ENCODE data around the gene TTLL10.
A peak's percentile ranks its signal among the peaks of the same experiment; 100 is the strongest.
"Not testable (repeated sequence)": the region's sequence is repeated elsewhere in the genome, so short reads cannot be mapped to it uniquely, and the experiment has no call there.

Gene TTLL10

GRCh38 chr1:1183833-1184775 lies 10.4 kb downstream of the TTLL10 start:
- DNase-seq: no peak

DNA sequence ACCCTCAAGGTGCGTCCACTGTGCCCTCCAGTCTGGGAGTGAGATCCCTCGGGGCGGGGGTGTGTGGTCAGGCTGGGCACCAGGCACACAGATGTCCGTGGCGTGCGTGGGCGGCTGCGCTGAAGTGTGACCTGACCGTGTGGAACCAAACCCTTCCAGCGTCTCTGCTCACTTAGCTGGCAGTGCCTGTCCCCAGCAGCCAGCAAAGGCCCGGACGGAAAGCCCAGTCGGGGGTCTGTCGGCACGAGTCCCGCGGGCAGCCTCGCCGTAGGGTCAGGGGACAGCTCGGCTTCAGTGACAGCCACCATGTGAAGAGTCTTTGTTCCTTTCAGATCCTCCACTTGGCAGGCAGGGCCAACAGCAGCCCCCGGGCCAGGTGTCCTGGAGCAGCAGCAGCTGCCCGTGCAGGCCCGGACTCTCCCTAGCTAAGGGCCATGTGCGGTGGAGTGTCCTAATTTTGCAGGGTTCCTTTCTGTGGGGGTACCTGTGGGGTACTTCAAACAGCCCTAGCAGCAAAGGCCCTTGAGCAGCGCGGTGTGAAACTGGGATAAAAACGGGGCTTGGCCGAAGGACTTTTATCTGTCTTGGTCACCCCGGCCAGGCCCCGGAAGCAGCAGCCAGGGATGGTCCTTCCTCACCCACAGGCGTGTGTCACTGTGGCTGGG lies 11.6 kb downstream of the TTLL10 start:
- DNase-seq: peak in 33 of 58 donors; percentile 5 to 74 (median 41)

- no peak for DNase-seq
Observed at GRCh38 chr1:1187938-1188337, 14.3 kb downstream of the TTLL10 start.

DNA sequence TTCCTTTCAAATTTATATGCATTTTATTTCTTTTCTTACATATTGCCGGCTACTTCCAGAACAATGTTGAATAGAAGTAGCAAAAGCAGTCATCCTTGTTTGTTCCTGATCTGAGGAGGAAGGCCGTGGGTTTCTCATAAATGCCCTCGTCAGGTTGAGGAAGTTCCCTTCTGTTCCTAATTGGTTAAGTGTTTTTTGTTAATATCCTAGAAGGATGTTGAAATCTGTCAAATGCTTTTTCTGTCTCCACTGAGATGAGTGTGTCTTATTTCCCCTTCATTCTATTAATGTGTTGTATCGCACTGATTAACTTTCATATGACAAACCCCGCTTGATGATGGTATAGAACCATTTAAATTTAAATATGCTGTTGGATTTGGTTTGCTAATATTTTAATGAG lies 15.4 kb downstream of the TTLL10 start:
- no peak for DNase-seq

GRCh38 chr1:1191734-1192133 lies 18.1 kb downstream of the TTLL10 start:
- DNase-seq: no peak

DNA sequence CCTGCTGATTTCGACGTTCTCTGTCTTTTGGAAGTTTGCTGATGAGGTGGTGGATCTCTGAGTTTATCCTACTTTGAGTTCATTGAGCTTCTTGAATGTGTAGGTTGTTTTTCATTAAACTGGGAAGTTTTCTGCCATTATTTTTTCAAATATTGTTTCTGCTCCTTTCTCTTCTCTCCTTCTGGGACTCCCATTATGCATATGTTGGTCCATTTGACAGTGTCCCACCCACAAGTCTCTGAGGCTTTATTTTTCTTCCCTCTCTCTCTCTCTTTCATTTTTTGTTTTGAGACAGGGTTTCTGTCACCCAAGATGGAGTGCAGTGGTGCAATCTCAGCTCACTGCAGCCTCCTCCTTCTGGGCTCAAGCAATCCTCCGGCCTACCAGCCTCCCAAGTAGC lies 21.0 kb downstream of the TTLL10 start:
- no peak for DNase-seq

GRCh38 chr1:1195726-1196125 lies 22.0 kb downstream of the TTLL10 start:
- DNase-seq: not testable (repeated sequence)

GRCh38 chr1:1196431-1197187 lies 22.9 kb downstream of the TTLL10 start:
- DNase-seq: no peak

DNA sequence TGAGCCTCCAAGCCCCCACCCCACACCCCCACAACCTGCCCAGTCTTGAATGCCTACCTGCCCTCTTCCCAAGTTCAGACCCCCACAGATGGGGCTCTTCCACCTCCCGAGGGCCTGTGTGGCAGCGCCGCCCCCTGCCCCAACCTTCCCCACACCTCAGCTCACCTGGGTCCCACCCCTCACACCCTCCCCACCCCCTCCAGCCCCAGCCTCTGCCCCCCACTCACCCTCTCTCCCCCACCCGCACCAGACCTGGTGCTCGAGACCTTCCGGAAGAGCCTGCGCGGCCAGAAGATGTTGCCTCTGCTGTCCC lies 23.5 kb downstream of the TTLL10 start:
- no peak for DNase-seq

DNA sequence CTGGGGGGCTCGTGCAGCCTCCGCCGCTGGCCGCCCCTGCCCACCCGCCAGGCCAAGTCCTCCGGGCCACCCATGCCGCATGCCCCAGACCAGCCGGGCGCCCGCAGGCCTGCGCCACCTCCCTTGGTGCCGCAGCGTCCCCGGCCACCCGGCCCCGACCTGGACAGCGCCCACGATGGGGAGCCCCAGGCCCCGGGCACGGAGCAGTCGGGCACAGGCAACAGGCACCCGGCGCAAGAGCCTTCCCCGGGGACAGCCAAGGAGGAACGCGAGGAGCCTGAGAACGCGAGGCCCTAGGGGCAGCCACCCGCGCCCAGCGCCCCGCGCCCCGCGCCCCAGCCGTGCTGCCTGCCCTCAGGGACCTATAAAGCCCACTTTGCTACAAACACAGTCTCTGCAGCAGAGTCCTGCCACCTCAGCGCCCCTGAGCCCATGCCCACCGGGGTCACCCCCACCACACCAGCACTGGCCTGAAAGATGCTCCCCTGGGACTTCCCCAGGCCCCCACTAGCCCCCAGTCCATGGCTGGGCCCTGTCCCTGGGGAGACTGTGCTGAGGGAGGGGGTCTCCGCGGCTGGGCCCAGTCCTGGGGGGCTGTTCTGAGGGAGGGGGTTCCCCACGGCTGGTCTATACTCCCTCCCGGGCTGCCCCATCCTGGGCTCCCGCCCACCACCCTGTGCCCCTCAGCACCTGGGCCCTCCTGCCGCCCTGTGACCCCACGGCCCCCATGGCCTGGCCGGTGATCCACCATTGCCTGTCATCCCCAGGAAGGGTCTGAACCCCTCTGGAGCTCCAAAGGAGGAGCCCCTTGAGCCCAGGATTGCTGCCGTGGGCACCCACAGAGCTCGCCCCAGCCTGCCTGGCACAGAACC lies 24.1 kb downstream of the TTLL10 start:
- no peak for DNase-seq

DNA sequence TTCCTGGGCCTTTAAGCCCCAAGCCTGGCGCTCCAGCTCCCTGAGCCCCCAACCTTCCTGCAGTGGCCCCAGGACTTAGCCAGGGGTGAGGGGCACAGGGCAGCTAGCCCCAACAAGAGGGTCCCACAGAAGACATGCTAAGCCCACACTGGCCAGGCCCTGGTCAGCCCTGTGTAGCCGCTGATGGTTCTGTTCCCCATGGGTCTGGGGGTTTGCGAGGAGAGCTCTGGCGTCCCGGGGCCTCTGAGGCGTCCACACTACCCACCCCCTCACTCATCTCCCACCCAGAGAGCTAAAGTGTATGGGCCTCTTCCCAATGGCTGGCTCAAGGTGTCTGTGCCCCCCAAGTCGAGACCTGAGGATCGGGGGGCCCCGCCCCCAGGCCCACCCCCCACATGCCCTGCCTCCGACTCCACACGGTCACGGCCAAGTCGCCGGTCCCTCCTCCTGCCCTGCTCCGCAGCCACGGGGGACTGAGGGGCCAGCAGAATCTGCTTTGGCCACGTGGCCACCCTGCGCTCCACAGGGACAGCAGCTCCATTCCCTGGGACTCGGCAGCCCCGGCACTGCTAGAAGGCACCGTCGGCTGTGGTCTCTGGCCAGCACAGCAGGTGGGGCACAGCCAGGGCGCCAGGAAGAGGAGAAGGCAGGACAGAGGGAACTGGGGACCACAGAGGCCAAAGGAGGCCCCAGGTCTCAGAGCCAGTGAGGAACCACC lies 24.9 kb downstream of the TTLL10 start:
- no peak for DNase-seq

DNA sequence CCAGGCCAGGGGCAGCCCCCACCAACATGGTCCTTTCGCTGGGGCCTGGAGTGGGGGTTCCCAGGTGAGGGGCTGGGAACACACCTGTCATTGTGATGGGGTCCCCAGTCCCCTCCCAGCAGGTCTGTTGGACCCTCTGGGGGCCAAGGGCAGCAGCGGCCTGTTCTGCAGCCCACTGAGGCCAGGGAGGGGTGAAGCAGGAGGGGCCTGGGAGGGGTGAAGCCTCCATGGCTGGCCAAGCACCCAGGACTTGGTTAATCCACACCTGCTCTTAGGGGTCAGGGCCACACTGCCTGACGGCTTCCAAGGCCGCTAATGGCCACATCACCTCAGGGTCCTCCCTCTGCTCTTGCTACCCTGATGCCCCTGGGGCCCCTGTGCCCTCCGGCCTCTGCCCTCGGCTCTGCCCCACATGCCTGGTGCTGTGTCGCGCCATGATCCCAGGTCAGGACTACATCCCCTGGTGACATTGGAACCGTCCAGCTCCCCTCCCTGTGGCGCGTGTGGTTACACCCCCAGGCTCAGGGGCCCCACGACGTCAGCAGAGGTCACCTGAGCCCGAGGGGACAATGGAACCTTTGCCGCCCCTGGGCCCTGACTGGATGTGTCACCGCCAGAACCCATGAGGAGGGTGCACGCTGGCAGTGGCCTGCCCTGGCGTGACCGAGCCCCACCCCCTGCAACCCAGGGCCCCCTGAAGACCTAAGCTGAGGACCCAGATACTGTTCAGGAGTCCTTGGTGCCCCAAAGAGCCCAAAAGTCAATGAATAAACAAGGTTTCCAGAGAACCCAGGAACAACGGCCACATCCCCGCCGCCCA lies 25.7 kb downstream of the TTLL10 start:
- DNase-seq: no peak

DNA sequence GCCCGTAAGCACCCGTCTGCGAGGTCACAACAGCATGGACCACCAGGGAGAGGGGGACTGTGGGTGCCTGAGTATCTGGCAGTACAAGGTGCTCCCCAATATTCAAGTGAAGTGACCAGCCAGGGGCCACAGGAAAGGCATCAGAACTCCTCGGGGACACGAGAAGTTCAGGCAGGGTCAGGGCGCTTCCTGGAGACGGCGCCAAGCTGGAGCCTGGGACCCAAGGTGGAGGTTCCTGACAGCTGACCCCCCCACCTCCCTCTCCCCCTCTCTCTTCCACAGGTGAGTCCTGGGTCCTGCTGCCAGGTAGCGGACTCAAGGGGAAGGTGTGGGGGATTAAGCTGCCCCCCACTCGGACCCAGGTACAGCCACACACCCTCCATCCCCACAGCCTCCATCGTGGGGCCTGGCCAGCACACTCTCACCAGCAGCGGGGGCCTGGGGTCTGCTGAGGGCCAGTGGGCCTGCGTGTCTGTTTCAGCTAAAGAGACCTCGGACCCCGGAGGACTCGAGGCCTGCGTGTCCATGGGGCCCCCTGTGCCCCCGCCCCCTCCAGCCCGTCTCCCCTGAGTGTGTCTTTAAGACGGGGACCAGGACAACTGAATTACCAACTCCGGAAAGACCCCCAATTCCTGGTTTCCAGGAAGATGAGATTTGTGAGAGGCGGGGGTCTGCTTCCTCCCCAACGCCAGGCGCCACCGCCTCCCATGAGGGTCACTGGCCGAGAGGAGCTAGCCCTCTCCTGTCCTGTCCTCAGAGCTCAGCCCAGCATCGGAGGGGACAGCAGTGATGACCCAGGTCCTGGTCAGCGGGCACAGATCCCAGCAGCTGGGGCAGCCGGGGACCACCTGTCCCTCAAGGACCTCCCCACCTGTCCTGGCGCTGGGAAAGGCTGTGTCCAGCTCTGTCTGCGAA lies 26.5 kb downstream of the TTLL10 start:
- DNase-seq: no peak

DNA sequence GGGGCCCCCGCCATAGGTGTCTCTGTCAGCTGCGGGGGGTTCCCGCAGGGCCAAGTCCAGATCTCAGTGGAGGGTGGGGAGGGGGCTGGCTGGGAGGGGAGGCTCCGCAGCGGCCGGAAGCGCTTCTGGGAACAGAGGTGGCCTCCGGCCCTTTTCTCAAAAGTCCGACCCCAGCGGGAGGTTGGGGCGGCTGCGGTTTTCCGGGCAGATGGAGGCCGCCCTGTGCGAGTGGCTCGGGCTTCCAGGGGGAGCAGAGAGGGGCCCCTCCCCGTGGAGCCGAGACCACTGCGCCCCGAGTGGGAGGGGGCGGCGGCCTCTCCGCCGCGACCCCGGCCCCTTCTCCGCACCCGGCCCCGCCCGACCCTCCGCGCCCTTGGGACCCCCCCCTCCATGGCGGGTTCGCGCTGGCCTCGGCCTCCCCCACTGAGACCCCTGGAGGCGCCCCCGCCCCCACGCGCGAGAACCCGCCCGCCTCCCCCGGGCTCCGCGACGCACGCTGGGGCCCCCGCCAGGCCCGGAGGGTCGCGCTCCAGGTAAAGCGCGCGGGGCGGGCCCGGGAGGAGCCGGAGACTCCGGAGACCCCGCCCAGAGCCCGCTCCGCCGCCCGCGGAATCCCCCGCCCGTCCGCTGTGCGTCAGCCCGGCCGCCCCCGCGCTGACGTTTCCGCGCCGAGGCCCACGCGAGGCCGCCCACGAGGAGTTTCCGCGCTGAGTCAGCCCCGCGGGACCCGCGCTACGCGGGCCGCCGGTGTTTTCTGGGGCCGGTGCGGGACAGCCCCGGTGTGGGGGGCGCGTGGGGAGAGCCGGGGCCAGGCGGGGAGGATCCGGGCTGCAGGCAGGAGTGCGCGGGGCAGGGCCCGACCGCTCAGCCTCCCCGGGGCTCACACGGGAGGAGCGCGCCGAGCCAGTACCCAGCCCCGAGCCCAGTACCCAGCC lies 27.5 kb downstream of the TTLL10 start:
- peak in 15 of 58 donors; percentile 5 to 66 (median 31) for DNase-seq

DNA sequence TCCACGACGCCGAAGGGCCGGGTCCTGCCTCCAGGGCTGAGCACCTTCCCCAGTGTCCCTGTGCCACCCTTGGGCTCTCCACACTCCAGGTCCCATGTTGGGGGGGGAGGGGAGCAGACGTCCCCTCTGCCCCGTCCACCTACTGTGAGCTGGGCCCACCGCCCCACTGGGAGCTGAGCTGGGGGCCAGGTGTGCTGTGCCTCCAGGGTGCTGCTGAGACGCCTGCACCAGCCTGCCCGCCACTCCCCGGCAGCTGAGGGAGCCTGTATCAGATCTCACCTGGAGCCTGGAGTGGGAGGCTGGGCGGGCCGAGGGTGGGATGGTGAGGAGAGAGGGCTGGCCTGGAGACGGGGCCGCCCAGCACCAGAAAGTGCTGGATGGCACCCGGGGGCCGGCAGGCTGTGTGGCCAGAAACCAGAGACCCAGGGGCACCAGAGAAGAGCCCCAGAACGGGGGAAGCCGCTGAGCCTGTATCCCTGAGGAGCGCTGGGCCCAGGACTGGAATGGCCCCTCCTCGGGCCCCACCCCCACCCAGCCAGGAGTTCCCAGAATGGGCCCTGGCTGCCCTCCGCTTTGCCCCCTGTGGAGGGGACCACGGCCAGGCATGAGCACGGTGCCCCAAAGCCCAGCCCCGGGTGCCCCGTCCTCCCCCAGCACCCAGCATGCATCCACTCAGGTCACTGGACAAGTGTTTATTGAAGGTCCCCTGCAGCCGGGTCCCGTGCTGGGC lies 29.3 kb downstream of the TTLL10 start:
- no peak for DNase-seq
